A549 treated with GW870086 at 1 μM for 4 hours (cell line): ENCODE results near the gene PIR. TPM values are rescaled to one million over a fixed set of nuclear protein-coding genes. Genes with fewer than 3 reads are reported as not detected.

Experiments
- total RNA-seq: library from RNA; stranded (reverse); fragments of 200-300 nt; extraction: Qiagen RNA extraction; gene quantifications from 5 replicates; pipeline ENCODE4 v1.2.3, GENCODE V29; 2022; ENCODE audit warnings: low read depth

Gene PIR
- 50.6 to 59.2 TPM (median 55.9 TPM) in 5 replicates for total RNA-seq

GRCh38 chrX:15493118-15493962, at the start of gene PIR:
Gene PIR (minus strand): TSS chrX:15493333. CDS start chrX:15491257, 2,076 bp downstream.

GRCh38 chrX:15500497-15500966, 7.4 kb upstream of the PIR start, which contains the start of gene BMX:
Gene BMX (plus strand): TSS chrX:15500807. CDS start chrX:15508354, 7,547 bp downstream.

GRCh38 chrX:15384304-15384703, 108.8 kb downstream of the PIR start, which contains the start of gene VEGFD:
Gene VEGFD (minus strand): TSS chrX:15384413. CDS start chrX:15383946, 467 bp downstream.

GRCh38 chrX:15335135-15336022, 157.8 kb downstream of the PIR start, which contains the start of gene PIGA:
Gene PIGA (minus strand): TSS chrX:15335523. CDS start chrX:15331930, 3,593 bp downstream.

Other genes with a start within 250 kb of the PIR start
- gene ASB9, start 223.2 kb downstream of the PIR start, total RNA-seq = 18.9 to 22.0 TPM (median 20.7 TPM) in 5 replicates
- gene ASB11, start 177.7 kb downstream of the PIR start, total RNA-seq = not detected in 5 replicates
- gene PIGA, start 157.8 kb downstream of the PIR start, total RNA-seq = 5.9 to 9.6 TPM (median 8.1 TPM) in 5 replicates
- 0.27 to 0.42 TPM (median 0.29 TPM) in 5 replicates for gene VEGFD, start 108.9 kb downstream of the PIR start, total RNA-seq
- gene BMX, start 7.5 kb upstream of the PIR start, total RNA-seq = not detected in 5 replicates
- gene ACE2, start 107.6 kb upstream of the PIR start, total RNA-seq = 0.07 TPM in 1 of 5 replicates, not detected in the others
- gene CLTRN, start 171.5 kb upstream of the PIR start, total RNA-seq = 0.72 to 1.1 TPM (median 0.91 TPM) in 5 replicates
- gene CA5B, start 244.9 kb upstream of the PIR start, total RNA-seq = 1.8 to 3.8 TPM (median 3.0 TPM) in 5 replicates